Pulmonary artery endothelial cell (primary cell): ENCODE measurements around the gene LBX1. TPM values are rescaled to one million over a fixed set of nuclear protein-coding genes. Genes with fewer than 3 reads are reported as not detected.

Experiments used
- DNase-seq: peaks from one replicate; pipeline ENCODE4 v3.0.0-alpha.2; 2011; ENCODE audit warnings: low read depth, low spot score
- total RNA-seq: library from RNA; depleted of rRNA; stranded (reverse); fragments of >200 nt; gene quantifications from 2 replicates; pipeline ENCODE4 v1.2.3, GENCODE V29; 2014

LBX1 gene
- total RNA-seq, 1 donor from 2014 or later: not detected

- no peak for DNase-seq
Observed at GRCh38 chr10:101244321-101245050, 15.2 kb upstream of the LBX1 start.

- no peak for DNase-seq
Observed at GRCh38 chr10:101241840-101242707, 12.8 kb upstream of the LBX1 start.

DNA sequence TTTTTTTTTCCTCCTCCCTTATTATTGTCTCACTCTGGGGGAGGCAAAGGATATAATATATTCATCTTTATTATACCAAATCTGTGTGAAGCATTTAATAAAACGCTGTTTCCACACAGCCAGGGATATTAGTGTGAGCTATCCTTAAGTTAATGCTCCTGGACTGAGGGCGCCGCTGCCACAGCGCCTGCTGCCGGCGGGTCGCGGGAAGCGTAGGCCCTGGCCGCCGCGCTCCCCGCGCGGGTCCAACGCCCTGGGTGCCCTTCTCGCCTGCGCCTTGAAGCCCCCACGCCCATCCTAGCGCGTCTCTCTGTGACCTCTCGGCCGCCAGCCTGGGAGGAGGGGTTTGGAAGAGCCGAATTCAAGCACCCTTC lies 9.5 kb upstream of the LBX1 start:
- DNase-seq: no peak

- no peak for DNase-seq
Observed at GRCh38 chr10:101237982-101238731, 8.9 kb upstream of the LBX1 start.

DNA sequence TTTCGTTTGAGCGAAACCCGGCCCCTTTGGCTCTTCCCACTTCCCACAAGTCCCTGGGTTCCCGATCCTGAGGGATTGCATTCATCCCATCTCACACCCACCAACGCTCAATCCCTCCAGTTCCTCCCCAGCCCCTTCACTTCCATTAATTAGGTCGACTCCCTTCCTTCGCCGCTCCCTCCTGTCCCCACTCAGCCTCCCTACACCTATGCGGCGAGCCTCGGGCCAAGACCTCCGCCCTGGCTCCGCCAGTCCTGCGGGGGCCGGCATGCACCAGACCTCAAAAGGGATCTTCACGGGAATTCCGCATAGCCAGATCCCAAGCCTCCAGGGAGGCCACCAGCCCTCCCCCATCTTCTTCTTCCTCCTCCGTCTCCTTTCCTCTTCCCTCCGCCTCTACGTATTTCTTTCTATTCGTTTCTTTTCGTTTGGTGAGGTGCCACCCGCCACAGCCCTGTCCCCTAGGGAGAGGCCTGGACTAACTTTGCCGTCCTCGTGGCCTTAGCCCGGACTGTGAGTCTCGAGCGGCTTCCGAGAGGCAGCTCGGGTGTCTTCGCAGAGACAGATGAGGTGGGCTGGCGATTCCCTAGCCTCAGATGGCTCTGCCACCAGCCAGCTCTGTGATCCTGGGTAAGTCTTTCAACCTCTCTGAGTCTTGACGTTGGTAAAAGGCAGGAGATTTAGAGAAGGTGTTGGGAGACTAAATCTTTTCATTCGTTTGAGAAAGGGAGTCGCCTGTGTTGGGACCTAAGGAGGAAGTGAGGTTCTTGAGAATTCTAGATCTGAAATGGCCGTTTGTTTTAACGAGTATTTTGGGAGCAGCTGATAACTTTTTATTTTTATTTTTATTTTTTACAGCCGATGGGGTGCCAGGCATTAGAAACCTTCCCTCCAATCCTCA lies 8.1 kb upstream of the LBX1 start:
- DNase-seq: no peak

- no peak for DNase-seq
Observed at GRCh38 chr10:101236376-101237080, 7.3 kb upstream of the LBX1 start.

DNA sequence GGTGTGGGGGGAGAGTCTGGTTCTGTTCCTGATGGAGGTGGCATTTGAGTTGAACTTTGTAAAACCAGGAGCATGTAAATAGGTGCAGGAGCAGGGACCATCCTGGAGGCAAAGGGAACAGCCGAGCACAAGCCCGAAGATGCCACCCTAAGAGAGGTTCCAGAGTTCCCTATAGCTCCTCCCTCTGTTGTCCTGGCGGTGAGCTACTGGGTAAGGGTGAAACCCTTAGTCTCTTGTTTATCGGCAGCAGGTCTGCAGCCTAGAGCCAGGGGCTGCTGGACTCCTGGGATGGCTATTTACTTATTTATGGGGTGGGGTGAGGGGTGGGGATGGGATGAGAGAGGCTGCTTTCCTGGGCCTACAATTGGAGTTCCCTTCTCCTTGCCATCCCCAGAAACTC lies 6.5 kb upstream of the LBX1 start:
- no peak for DNase-seq

DNA sequence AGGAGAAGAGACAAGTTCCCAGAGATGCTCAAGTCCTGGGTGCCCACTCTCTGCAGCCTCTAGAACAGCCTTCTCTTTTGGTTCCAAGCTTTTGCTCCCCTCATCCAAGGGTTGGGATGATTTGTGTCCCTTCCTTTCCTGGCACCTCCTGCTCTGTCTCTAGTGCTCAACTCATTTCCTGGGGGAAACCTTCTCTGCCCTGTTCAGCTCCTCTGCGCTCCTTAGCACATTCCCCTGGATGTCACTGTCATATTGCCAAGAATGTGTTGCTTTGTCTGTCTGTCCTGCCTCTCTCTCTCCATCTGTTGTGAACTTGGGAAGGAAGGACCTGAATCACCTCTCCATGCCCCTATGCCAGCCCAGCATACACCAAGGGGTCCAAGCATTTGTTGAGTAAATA lies 5.1 kb upstream of the LBX1 start:
- no peak for DNase-seq

DNA sequence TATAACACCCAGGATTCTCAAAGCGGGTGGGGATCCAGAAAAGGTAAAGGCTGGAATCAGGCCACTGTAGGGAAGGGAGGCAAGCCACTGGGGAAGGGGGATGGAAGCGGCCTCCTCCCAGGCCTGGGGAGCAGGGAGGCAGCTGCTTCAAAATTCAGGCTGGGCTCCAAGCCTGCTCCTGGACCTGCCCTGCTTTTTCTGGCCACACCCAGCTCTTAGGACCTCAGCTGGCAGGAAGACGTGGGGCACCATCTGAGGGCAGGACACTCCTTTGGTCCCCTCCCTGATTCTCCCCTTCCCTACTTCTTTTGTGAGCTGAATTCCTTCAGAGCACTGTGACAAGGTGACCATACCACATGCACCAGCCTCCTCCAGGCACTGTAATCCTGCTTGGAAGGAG lies 4.6 kb upstream of the LBX1 start:
- DNase-seq: no peak

GRCh38 chr10:101233443-101233842 lies 4.2 kb upstream of the LBX1 start:
- DNase-seq: no peak

DNA sequence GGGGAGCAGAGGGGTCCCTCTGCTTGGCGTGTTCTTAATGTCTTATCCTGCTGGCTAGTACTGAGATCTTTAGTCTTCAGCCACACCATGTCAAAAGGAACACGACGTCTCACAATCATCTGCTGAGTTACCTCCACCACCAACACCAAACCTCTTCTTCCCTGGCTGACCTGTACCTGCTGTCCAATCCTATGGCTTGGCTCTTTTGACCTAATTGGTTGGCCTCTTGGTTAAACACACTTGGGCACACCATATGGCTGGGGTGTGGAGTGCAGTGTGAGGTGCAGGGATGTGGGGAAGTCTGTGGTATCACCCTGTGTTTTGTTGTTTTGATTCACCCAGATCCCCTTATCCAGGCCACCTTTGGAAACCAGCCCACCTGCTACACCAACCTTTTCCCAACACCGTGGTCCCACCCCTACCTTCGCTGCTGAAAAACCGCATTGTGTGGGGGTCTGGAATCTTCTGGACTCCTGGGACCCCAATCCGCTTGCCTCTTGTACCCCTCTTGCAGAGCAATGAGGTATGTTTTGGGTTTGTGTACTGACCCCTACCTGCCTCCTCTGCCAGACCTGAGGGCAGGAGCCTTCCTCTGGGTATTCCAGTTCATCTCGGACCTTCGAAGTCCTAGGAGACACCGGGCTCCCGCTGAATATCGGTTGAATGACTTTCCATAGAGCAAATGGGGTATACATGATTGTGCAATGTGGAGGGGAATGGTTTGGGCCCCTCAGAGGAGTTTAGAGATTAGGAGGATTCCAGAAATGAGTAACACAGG lies 2.8 kb upstream of the LBX1 start:
- no peak for DNase-seq

DNA sequence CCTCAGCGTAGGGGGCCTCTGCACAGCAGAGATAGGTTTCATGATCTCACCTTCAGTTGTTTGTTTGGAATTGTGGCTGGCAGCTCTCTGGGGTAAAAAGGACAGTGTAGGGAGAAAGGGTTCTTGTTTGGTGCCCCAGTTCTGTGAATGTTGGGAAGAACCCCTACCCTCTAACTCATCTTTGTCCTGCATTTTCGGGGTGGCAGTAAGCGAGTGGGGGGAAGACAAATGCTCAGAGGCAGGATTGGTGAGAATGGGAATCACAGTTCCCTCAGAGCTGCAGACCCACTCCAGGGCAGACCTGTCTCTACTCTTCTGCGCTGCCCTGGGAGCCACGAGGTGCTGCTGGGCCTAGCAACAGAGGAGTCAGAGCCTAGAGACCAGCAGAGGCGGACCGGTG lies 1.8 kb upstream of the LBX1 start:
- DNase-seq: no peak

- no peak for DNase-seq
Observed at GRCh38 chr10:101230183-101230917, 1.1 kb upstream of the LBX1 start.

DNA sequence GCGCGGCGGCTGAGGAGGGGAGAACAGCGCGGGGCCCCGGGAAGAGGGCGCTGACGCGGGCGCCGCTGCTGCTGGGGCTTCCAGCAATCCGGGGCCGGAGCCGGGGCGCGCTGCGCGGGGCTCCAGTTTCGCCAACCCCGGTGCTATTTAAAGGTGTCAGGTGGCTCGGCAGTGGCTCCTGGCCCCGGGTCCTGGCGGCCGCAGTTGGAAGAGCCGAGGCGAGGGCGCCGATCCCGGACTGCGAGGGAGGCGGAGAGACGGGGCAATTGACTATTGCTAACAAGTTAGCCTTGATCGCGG lies 347 bp downstream of the LBX1 start:
- no peak for DNase-seq

DNA sequence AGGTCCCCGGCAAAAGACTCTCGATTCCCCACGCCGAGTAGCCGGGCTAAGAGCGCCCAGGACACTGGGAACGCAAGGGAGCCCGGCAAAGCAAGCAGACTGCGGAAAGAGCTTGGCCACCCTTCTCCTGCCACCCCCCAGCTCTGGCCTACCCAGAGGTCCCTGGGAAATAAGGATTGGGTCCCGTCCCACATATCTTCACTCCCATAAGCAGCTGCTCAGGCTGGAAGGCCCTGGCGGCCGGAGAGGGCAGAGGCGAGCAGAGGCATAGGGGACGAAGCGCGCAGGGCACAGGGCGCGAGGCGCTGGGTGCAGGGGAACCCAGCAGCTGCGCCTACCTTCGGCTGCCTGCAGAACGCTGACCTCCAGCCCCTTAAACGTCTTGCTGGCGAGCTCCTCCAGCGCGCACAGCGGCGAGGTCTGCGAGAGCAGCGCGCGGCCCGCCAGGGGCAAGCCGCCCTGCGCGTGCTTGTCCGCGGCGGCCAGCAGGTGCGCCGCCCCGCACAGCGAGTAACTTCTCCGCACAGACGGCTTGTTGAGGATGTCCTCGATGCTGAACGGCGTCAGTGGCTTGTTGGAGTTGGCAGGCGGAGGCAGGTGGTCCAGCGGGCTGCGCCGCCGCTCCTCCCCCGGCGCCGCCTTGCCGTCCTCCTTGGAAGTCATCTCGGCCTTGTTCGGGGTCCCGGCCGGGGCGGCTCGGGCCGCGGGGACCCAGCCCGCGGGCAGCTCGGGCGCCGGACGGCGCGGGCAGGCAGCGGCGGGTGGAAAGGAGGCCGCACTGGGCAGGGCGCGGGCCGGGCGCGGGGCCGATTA lies 904 bp downstream of the LBX1 start:
- no peak for DNase-seq

DNA sequence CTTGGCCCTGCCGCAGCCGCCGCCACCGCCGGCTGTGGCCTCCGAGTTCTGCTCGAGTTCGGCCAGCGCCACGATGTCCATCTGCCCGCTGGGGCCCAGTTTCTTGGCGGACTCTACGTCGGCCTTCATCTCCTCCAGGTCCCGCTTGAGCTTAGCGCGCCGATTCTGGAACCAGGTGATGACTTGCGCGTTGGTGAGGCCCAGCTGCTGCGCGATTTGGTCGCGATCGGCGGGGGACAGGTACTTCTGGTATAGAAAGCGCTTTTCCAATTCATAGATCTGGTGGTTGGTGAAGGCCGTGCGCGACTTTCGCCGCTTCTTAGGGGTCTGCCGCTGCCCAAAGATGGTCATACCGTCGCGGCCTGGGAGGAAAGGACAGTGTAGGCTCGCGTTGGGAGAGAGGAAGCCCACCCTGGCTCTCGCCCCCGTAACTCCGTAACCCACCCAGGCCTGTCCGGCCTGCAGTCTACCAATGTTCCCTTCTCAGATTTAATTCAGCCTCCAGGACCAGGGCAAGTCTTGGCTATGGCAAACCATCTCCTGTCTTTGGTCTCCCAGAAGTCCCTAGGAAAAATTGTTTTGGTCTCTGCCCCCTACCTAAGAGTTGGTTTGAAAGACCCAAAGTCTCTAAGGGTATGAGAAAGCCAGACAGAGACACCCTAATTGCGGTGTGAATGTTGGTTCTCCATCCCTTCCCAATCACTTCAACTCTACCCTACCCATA lies 1.7 kb downstream of the LBX1 start:
- DNase-seq: no peak

- no peak for DNase-seq
Observed at GRCh38 chr10:101226491-101227428, 2.5 kb downstream of the LBX1 start.
